SU-DHL-6 (cell line): ENCODE measurements around the gene SIPA1.

ENCODE experiments used
- CTCF ChIP-seq: fragments of 200-600 bp; sonication (generic); IDR thresholded peaks from one replicate; pipeline ENCODE4 v1.5.1; 2017; ENCODE audit warnings: antibody characterized with exemption, mild to moderate bottlenecking, low read length, moderate library complexity; ENCODE audit not compliant: insufficient read depth, poor library complexity, severe bottlenecking
- EZH2phosphoT487 ChIP-seq: fragments of 200-600 bp; sonication (generic), shearing (Covaris generic); conservative IDR thresholded peaks from 2 replicates; pipeline ENCODE4 v1.6.1; 2018; ENCODE audit warnings: mild to moderate bottlenecking, antibody characterized with exemption, low read length, moderate library complexity, mixed read lengths

DNA sequence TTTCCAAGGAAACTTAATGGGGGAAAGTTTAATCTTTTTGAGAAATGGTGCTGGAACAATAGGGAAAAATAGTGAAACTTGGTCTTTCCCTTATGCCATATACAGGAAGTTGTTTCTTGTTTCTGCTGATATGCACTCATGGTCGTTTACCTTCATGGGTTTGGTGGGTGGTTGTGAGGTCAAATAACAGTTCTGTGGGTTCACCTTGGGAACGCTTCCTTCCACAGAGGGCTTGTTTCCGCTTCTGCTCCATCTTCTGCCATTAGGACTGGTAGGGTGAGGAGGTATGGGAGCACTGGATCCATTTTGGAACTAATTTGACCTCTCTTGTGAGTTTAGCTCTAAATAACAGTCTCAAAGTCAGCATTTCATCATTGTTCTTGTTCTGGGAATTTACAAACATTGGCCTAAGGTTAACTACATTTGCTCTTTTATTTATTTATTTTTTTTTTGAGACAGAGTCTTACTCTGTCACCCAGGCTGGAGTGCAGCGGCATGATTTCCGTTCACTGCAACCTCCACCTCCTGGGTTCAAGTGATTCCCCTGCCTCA is 42.4 kb downstream of the SIPA1 start:
- TF ChIP-seq CTCF = no peak
- TF ChIP-seq EZH2phosphoT487 = no peak
